ENCODE data around the gene EIF1.
"Not testable (repeated sequence)": the region's sequence is repeated elsewhere in the genome, so short reads cannot be mapped to it uniquely, and the experiment has no call there.

The EIF1 gene

GRCh38 chr17:41685753-41686152, 2.9 kb upstream of the EIF1 start:
- H3K27ac ChIP-seq (ENCODE audit: low read length); H3K4me1 ChIP-seq (ENCODE audit: control insufficient read depth, low read depth, low read length); H3K9me3 ChIP-seq (ENCODE audit: control insufficient read depth, low read depth, low read length); H3K9ac ChIP-seq (ENCODE audit: low read length); H3K27me3 ChIP-seq (ENCODE audit: control insufficient read depth, insufficient read depth, low read length); H3K4me3 ChIP-seq (ENCODE audit: low read length): not testable (repeated sequence)
- peaks cover 14% of the 10 kb centered on the region for H3K36me3 ChIP-seq (ENCODE audit: control insufficient read depth, low read depth, low read length)

- Histone ChIP-seq H3K27ac (ENCODE audit: low read length) (no peak overlapping the region), H3K4me1 (ENCODE audit: control insufficient read depth, low read depth, low read length) (no peaks in the 10 kb centered on the region), H3K9me3 (ENCODE audit: control insufficient read depth, low read depth, low read length) (no peaks in the 10 kb centered on the region), H3K36me3 (ENCODE audit: control insufficient read depth, low read depth, low read length) (peaks cover 19% of the 10 kb centered on the region), H3K4me3 (ENCODE audit: low read length) (no peak overlapping the region), H3K27me3 (ENCODE audit: control insufficient read depth, insufficient read depth, low read length) (no peaks in the 10 kb centered on the region), H3K9ac (ENCODE audit: low read length) (no peak overlapping the region)
Measured at GRCh38 chr17:41686281-41686680, 2.4 kb upstream of the EIF1 start.

DNA sequence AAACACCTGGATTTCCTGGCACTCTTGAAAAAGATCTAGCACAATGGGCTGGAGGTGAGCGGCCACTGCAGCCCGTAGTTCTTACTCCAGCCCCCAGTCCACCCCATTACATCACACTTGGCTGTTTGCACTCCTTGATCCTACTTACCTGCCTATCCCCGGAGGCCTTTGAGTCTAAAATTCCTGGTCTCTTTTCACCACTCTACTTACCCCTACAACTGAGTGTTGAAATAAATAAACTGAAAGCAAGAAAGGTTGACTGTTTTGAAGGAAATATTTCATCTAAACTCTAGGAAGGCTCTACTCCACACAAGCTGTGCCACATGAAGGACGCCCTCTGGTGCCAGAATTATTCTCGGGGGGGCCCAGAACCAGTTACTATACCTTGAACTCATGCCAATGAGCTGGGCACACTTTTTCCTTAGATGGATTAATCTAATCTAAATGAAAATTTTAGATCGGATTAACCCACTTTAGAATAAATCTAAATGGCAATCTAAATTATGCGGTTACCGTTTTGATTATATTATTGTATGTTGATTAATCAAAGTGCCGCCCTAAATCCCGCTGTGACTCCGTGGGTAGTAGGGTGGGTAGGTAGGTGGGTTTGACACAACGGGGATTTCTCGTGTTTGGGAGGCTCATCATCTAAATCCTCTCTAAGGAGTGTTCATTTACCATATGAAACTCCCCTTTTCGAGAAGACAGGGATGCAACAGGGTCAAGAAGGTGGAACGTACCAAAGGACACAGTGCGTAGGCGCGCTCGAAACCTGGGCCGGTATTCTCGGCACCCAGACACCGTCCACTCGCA, 651 bp upstream of the EIF1 start:
- Histone ChIP-seq H3K4me1 (ENCODE audit: control insufficient read depth, low read depth, low read length) (no peaks in the 10 kb centered on the region), H3K36me3 (ENCODE audit: control insufficient read depth, low read depth, low read length) (peaks cover 37% of the 10 kb centered on the region), H3K9me3 (ENCODE audit: control insufficient read depth, low read depth, low read length) (no peaks in the 10 kb centered on the region), H3K4me3 (ENCODE audit: low read length) (peak overlapping the region; percentile 90), H3K27ac (ENCODE audit: low read length) (no peak overlapping the region), H3K27me3 (ENCODE audit: control insufficient read depth, insufficient read depth, low read length) (no peaks in the 10 kb centered on the region), H3K9ac (ENCODE audit: low read length) (peak overlapping the region; percentile 62)

DNA sequence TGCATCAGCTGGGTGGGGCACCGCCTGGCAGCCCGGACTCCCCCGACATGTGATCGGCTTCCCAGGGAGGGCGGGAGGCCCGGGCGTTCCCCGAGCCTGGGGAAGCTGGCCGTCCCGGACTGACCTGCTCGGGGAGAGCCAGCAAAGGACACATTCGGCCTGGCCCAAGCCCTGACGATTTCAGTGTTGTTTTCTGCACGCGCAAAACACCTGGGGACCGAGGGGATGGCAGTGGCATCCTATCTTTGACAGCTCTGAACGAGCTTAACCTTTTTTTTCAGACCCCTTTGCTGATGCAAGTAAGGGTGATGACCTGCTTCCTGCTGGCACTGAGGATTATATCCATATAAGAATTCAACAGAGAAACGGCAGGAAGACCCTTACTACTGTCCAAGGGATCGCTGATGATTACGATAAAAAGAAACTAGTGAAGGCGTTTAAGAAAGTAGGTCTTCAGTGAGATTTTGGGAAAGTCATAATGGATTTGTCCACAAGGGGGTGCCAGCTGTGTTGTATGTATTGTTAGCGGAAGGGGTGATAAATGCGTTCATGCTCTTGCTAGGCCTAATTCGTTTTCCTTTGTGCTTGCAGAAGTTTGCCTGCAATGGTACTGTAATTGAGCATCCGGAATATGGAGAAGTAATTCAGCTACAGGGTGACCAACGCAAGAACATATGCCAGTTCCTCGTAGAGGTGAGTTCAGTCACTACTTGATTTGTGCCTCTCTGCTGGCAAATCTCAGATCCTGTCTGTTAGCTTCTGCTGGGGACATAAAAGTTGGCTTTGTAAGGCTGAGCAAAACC, 1.0 kb downstream of the EIF1 start:
- H3K9ac ChIP-seq (ENCODE audit: low read length) = peak overlapping the region; percentile 96
- H3K27ac ChIP-seq (ENCODE audit: low read length) = peak overlapping the region; percentile 89
- no peaks in the 10 kb centered on the region for H3K27me3 ChIP-seq (ENCODE audit: control insufficient read depth, insufficient read depth, low read length)
- H3K36me3 ChIP-seq (ENCODE audit: control insufficient read depth, low read depth, low read length) = peaks cover 43% of the 10 kb centered on the region
- H3K9me3 ChIP-seq (ENCODE audit: control insufficient read depth, low read depth, low read length) = no peaks in the 10 kb centered on the region
- H3K4me1 ChIP-seq (ENCODE audit: control insufficient read depth, low read depth, low read length) = no peaks in the 10 kb centered on the region
- peak overlapping the region; percentile 90 for H3K4me3 ChIP-seq (ENCODE audit: low read length)

- Histone ChIP-seq H3K4me3 (ENCODE audit: low read length) (peak overlapping the region; percentile 90), H3K9me3 (ENCODE audit: control insufficient read depth, low read depth, low read length) (no peaks in the 10 kb centered on the region), H3K36me3 (ENCODE audit: control insufficient read depth, low read depth, low read length) (peaks cover 43% of the 10 kb centered on the region), H3K4me1 (ENCODE audit: control insufficient read depth, low read depth, low read length) (no peaks in the 10 kb centered on the region), H3K27ac (ENCODE audit: low read length) (peak overlapping the region; percentile 89), H3K27me3 (ENCODE audit: control insufficient read depth, insufficient read depth, low read length) (no peaks in the 10 kb centered on the region), H3K9ac (ENCODE audit: low read length) (peak overlapping the region; percentile 96)
Measured at GRCh38 chr17:41690497-41690896, 1.8 kb downstream of the EIF1 start.

DNA sequence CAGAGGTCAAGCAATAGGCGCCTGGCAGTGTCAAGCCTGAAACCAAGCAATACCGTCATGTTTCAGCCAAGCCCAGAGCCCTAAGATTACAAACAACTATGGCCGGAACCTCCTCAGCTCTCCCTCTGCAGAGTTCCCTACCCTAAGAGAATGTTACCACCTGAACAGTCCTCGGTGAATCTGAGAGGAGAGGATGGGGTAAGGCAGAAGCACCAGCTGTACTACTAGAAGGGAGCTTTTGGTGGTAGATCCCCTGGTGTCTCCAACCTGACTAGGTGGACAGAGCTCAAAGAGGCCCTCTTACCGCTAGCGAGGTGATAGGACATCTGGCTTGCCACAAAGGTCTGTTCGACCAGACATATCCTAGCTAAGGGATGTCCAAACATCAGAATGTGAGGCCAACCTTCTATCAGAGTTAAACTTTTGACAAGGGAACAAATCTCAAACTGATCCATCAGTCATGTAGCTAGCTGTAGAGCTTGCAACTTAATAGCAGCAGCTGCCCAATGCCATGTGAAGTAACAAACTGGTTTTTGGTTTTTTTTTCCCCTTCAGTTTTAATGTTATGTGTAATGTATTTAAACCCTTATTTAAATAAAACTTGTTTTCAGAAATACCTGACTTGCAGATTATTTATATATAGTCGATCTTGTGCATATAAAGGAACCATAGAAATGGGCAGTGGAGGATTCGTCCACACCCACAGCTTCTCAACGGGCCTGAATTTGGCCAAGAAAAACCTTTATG, 2.5 kb downstream of the EIF1 start:
- Histone ChIP-seq H3K27ac (ENCODE audit: low read length) (no peak overlapping the region), H3K4me3 (ENCODE audit: low read length) (no peak overlapping the region), H3K27me3 (ENCODE audit: control insufficient read depth, insufficient read depth, low read length) (no peaks in the 10 kb centered on the region), H3K9ac (ENCODE audit: low read length) (no peak overlapping the region), H3K4me1 (ENCODE audit: control insufficient read depth, low read depth, low read length) (no peaks in the 10 kb centered on the region), H3K9me3 (ENCODE audit: control insufficient read depth, low read depth, low read length) (no peaks in the 10 kb centered on the region), H3K36me3 (ENCODE audit: control insufficient read depth, low read depth, low read length) (peaks cover 43% of the 10 kb centered on the region)

GRCh38 chr17:41692722-41693521, 4.2 kb downstream of the EIF1 start:
- Histone ChIP-seq H3K27ac (ENCODE audit: low read length) (no peak overlapping the region), H3K9me3 (ENCODE audit: control insufficient read depth, low read depth, low read length) (no peaks in the 10 kb centered on the region), H3K4me3 (ENCODE audit: low read length) (no peak overlapping the region), H3K36me3 (ENCODE audit: control insufficient read depth, low read depth, low read length) (peaks cover 43% of the 10 kb centered on the region), H3K27me3 (ENCODE audit: control insufficient read depth, insufficient read depth, low read length) (no peaks in the 10 kb centered on the region), H3K4me1 (ENCODE audit: control insufficient read depth, low read depth, low read length) (no peaks in the 10 kb centered on the region), H3K9ac (ENCODE audit: low read length) (no peak overlapping the region)

DNA sequence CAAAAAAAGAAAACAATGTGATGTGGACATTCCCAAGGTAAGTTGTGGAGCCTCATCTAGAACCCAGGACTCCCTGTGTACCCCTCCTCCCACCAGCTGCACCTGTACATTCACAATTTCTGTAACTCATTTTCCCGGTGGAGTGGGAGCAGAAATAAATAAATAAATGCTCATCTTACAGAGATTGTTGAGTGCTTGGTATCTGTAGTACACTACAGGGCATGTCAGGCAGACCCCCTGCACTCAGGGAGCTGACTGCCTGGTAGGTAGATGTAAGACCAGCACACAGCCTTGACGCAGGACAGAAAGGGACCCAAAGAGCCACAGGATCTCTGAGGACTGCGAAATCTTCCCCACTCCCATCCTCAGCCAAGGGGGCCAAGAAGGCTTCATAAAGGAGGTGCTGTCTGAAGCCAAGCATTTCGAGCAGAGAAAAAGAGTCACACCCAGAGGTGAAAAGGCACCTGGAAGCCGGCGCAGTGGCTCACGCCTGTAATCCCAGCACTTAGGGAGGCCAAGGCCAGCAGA, 6.5 kb downstream of the EIF1 start:
- no peaks in the 10 kb centered on the region for H3K9me3 ChIP-seq (ENCODE audit: control insufficient read depth, low read depth, low read length)
- no peak overlapping the region for H3K27ac ChIP-seq (ENCODE audit: low read length)
- H3K36me3 ChIP-seq (ENCODE audit: control insufficient read depth, low read depth, low read length) = peaks cover 35% of the 10 kb centered on the region
- no peaks in the 10 kb centered on the region for H3K27me3 ChIP-seq (ENCODE audit: control insufficient read depth, insufficient read depth, low read length)
- no peak overlapping the region for H3K4me3 ChIP-seq (ENCODE audit: low read length)
- no peak overlapping the region for H3K9ac ChIP-seq (ENCODE audit: low read length)
- no peaks in the 10 kb centered on the region for H3K4me1 ChIP-seq (ENCODE audit: control insufficient read depth, low read depth, low read length)

DNA sequence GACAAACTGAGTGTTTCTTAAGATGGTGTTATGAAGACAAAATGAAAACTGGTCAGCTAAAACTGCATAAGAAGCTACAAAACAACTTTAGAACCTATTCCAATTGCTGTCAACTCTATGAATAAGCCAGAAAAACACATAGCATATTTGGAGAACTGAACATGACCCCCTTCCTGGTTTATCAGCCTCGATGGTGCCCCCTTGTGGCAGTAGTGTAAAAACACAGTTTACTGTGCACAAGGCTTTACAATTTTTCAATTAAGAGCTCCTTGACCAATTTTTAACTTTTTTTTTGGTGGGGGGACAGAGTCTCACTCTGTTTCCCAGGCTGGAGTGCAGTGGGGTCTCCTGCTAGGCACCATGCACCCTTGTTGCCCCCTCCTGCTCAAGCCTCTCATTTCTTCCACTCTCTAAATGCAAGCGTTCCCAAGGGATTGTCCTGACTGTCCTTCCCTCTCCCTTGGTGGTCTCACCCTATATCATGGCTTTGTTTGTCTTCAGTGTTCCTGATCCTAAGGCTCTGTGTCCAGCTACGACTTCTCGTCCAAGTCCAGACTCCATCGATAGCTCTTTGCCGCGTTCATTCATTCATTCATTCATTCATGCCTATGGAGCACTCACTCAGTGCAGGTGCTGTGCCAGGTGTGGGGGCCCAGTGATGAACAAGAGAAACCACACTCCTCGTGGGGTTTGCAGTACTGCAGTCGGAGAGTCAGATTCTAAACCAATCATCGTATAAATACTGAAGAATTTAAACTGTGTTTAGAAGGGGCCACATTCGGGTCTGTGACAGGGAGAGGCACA, 7.5 kb downstream of the EIF1 start:
- Histone ChIP-seq H3K27ac (ENCODE audit: low read length) (no peak overlapping the region), H3K36me3 (ENCODE audit: control insufficient read depth, low read depth, low read length) (peaks cover 25% of the 10 kb centered on the region), H3K9me3 (ENCODE audit: control insufficient read depth, low read depth, low read length) (no peaks in the 10 kb centered on the region), H3K4me1 (ENCODE audit: control insufficient read depth, low read depth, low read length) (no peaks in the 10 kb centered on the region), H3K27me3 (ENCODE audit: control insufficient read depth, insufficient read depth, low read length) (no peaks in the 10 kb centered on the region), H3K4me3 (ENCODE audit: low read length) (no peak overlapping the region), H3K9ac (ENCODE audit: low read length) (no peak overlapping the region)

DNA sequence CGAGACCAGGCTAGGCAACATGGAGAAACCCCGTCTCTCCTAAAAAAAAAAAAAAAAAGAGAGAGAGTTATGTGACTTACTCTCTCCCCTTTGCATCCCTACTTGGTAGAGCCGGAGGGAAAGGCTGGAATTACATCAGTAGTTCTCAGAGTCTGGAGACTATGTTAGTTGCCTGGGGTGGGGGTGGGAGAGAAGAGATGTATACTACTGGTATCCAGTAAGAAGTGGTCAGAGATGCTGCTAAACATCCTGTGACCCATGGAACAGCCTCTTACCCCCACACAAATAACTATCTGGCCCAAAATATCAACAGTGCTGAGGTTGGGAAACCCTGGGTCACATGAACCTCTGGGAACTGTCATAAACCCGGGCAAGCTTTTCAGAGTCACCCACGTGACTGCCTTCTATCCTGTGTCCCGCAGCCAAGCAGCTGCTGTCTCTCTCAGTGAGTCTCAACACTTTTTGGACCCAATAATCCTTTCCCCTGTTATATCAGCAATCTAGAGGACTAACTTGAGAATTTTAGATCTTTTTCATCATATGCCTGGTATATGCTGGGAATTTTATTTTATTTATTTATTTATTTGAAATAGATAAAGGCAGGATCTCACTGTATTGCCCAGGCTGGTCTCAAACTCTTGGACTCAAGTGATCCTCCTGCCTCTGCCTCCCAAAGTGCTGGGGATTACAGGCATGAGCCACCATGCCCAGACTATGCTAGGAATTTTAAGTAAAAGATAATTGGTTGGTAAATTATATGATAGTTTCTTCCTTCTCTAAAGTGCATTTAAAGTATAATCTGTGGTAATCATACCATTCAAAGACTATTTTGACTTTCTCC, 8.7 kb downstream of the EIF1 start:
- H3K36me3 ChIP-seq (ENCODE audit: control insufficient read depth, low read depth, low read length) = peaks cover 13% of the 10 kb centered on the region
- no peak overlapping the region for H3K4me3 ChIP-seq (ENCODE audit: low read length)
- H3K9ac ChIP-seq (ENCODE audit: low read length) = no peak overlapping the region
- no peak overlapping the region for H3K27ac ChIP-seq (ENCODE audit: low read length)
- H3K27me3 ChIP-seq (ENCODE audit: control insufficient read depth, insufficient read depth, low read length) = no peaks in the 10 kb centered on the region
- H3K9me3 ChIP-seq (ENCODE audit: control insufficient read depth, low read depth, low read length) = no peaks in the 10 kb centered on the region
- no peaks in the 10 kb centered on the region for H3K4me1 ChIP-seq (ENCODE audit: control insufficient read depth, low read depth, low read length)
